Activated CD4-positive, alpha-beta T cell treated with anti-CD3 and anti-CD28 coated beads, Interleukin-2, amount 10 ng/mL, durations not matched to agents 7 days and 5 days (primary cell): ENCODE results near the gene CHID1. TPM values are rescaled to one million over a fixed set of nuclear protein-coding genes. Genes with fewer than 3 reads are reported as not detected.
A peak's percentile ranks its signal among the peaks of the same experiment; 100 is the strongest.

Source experiments
- CTCF ChIA-PET: fragments of 350-600 bp; sonication (Branson Sonifier 250); formaldehyde crosslinking; loops from one replicate; lab custom pipeline; 2021; ENCODE audit warnings: antibody characterized with exemption; lab: Charles Lee
- POLR2A ChIA-PET: fragments of 350-600 bp; sonication (Branson Sonifier 250); formaldehyde crosslinking; loops from one replicate; lab custom pipeline; 2021; ENCODE audit warnings: antibody characterized with exemption; lab: Charles Lee
- DNase-seq: peaks from one replicate; pipeline ENCODE4 v3.0.0-alpha.2; 2020
- H3K27ac Mint-ChIP-seq: one replicate; pipeline ENCODE4 v1.8.0; 2021; ENCODE audit warnings: mild to moderate bottlenecking, moderate library complexity, mixed read lengths
- H3K27me3 Mint-ChIP-seq: one replicate; pipeline ENCODE4 v1.8.0; 2021; ENCODE audit warnings: mixed read lengths
- H3K36me3 Mint-ChIP-seq: one replicate; pipeline ENCODE4 v1.8.0; 2021; ENCODE audit warnings: low read depth, mixed read lengths
- H3K4me1 Mint-ChIP-seq: one replicate; pipeline ENCODE4 v1.8.0; 2021; ENCODE audit warnings: mixed read lengths
- H3K4me3 Mint-ChIP-seq: one replicate; pipeline ENCODE4 v1.8.0; 2021; ENCODE audit warnings: mild to moderate bottlenecking, moderate library complexity, mixed read lengths
- H3K9me3 Mint-ChIP-seq: one replicate; pipeline ENCODE4 v1.8.0; 2021; ENCODE audit warnings: mixed read lengths
- total RNA-seq, 2 experiments: library from RNA; stranded (reverse); gene quantifications; one replicate each; pipeline ENCODE4 v1.2.3, GENCODE V29; 2021

The CHID1 gene
- total RNA-seq, 2 experiments from 2014 or later: 42.6 to 45.5 TPM

DNA sequence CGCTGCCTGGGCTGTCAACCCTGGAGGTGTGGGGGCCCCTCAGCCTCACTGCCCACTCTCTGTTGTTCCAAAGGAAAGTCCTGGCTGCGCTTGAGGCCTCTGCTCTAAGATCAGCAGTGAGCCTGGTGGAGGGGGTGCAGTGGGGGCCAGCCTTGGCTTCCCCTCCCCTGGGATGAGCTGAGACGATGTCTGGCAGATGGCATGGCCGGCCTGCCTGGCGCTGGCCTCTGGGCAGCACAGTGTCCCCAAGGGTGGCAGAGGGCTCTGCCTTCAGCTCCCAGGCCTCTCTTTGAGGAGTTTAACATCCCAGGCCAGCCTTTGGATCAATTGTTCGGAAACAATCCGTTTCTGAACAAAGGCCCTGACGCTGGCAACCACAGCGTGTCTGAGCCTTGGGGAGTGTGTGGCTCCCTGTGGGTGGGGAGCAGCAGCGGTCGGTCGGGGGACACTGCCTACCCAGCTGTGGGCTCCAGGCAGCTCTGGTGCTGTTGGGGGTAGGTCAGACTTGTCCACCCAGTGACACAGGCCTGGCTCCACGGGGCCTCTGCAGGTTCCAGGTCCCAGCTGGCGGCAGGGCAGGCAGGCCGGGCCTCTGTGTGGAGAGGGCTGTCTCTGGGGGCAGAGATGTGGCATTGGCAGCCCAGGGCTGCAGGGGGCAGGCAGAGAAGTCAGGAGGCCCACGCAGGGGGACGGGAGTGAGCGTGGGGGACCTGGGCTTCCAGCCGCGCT lies 55.8 kb downstream of the CHID1 start:
- Mint-ChIP-seq H3K27me3 (no peaks in the 10 kb centered on the region), H3K4me1 (no peaks in the 10 kb centered on the region), H3K4me3 (no peak overlapping the region), H3K9me3 (no peaks in the 10 kb centered on the region), H3K36me3 (no peaks in the 10 kb centered on the region), H3K27ac (no peak overlapping the region)
- ChIA-PET POLR2A (no interaction called here), CTCF (no interaction called here)
- no peak for DNase-seq

DNA sequence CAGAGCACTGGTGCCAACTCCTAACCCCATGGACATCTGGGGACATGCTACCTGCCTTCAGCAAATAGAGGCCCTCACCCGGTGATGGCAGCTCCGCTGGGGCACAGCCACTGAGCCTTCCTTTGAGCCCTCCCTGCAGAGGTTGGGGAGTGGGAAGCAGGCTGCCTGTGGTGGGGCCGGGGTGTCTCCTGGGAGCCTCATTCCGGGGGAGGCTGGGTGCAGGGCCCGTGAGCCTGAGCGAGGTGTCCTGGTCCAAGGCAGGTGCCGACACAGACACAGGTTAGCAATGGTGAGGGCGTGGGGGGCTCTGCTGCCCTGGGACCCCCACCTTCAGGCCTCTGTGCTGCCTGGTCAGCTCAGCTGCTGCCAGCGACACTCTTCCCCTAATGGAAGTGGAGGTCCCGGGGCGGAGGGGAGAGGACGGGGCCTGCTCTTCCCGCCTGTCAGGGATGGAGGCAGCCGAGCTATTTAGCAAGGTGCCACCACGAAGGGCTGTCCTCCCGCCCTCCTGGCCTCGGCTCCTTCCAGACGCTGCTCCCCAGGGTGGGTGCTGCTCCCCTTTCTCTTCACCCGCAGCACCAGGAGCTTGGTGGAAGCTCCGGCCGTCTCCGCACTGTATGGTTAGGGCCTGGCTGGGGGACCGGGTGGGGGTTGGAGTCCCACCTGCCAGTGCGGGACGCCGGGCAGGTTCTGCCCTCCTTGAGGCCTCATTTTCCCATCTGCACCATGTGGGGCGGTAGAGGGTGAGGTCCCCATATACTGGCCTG lies 56.7 kb downstream of the CHID1 start:
- Mint-ChIP-seq H3K4me3 (no peak overlapping the region), H3K27me3 (no peaks in the 10 kb centered on the region), H3K4me1 (no peaks in the 10 kb centered on the region), H3K9me3 (no peaks in the 10 kb centered on the region), H3K27ac (no peak overlapping the region), H3K36me3 (no peaks in the 10 kb centered on the region)
- POLR2A ChIA-PET: no interaction called here
- CTCF ChIA-PET: no interaction called here
- no peak for DNase-seq

DNA sequence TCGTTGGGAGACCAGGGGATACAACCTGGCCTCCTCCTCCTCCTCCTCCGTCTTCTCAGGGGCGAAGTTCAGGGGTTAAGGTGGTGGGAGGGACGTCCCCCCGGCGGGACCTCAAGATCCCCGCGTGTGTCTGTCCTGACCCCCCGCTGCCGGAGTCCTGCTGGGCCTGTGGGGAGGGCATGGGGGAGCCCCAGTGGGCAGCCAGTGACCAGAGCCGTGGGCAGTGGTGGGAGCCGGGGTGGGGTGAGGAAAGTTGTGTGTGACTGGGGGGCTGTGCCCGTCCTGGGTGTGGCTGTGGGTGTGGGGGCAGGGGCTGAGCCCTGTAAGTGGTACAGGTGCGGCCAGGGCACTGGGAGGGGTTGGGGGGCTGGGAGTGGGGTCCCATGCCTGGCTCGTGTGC lies 57.8 kb downstream of the CHID1 start:
- ChIA-PET CTCF (no interaction called here), POLR2A (no interaction called here)
- Mint-ChIP-seq H3K27me3 (no peaks in the 10 kb centered on the region), H3K9me3 (no peaks in the 10 kb centered on the region), H3K4me1 (peaks cover 5% of the 10 kb centered on the region), H3K27ac (no peak overlapping the region), H3K36me3 (no peaks in the 10 kb centered on the region), H3K4me3 (no peak overlapping the region)
- DNase-seq: no peak

DNA sequence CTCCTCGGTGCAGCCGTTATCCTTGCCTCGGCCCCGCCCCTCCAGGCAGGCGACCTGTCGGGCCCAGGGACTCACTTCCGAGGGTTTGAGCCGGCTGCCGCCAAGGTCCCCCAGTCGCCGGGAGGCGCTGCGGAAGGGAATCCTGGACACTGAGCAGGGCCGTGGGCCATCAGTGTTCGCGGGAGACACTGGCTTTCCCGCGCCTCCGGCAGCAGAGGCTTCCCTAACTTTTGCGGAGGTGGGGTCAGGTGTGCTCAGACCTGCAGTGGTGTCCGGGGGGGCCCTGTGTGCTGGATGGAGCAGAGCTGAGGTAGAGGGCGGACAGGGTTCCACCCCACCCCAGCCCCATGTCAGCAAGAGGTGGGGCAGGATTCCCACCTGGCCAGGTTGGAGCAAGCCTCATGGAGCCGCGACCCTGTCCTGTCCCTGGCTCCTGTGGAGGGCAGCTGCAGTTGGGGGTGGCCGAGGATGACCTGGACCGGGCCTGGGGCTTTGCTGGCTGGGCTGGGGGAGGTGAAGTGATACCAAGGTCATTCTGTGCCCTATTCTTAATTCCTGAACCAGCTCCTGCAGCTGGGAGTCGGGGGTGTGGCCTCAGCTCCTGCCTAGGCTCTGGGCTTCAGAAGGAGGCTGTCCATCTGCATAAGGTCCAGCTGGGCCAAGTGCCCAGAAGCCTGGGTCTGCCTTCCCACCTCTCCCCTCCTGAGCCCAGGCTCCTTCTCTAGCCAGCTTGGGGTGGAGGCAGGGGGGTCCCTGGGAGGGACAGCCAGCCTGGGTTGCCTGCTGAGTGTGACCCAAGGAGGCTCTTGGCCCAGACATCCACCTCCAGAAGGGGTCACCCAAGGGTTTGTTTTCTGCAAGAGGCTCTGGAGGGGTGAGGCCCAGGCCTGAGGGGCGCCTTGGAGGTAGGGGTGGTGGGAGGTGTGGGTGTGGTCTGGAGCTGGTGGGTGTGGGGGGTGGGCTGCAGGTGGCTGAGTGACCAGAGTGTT lies 59.5 kb downstream of the CHID1 start:
- Mint-ChIP-seq H3K4me3 (no peak overlapping the region), H3K36me3 (no peaks in the 10 kb centered on the region), H3K9me3 (no peaks in the 10 kb centered on the region), H3K27ac (no peak overlapping the region), H3K4me1 (peaks cover 5% of the 10 kb centered on the region), H3K27me3 (no peaks in the 10 kb centered on the region)
- ChIA-PET CTCF (interaction anchor here (0.8 kb wide), 1 partner anchor 199 kb away, joined by 3 read pairs; no protein-coding TSS in a partner anchor), POLR2A (no interaction called here)
- peak; percentile 33 for DNase-seq

GRCh38 chr11:849951-850774 lies 60.4 kb downstream of the CHID1 start:
- POLR2A ChIA-PET: no interaction called here
- H3K36me3 Mint-ChIP-seq: no peaks in the 10 kb centered on the region
- H3K4me3 Mint-ChIP-seq: peak overlapping the region; percentile 53
- peaks cover 5% of the 10 kb centered on the region for H3K4me1 Mint-ChIP-seq
- CTCF ChIA-PET: interaction anchor here (0.8 kb wide), 1 partner anchor 200 kb away, joined by 3 read pairs; no protein-coding TSS in a partner anchor
- no peaks in the 10 kb centered on the region for H3K9me3 Mint-ChIP-seq
- no peaks in the 10 kb centered on the region for H3K27me3 Mint-ChIP-seq
- no peak overlapping the region for H3K27ac Mint-ChIP-seq
- no peak for DNase-seq

GRCh38 chr11:849104-849824 lies 61.3 kb downstream of the CHID1 start:
- peak overlapping the region; percentile 74 for H3K4me3 Mint-ChIP-seq
- H3K27ac Mint-ChIP-seq: no peak overlapping the region
- no peaks in the 10 kb centered on the region for H3K9me3 Mint-ChIP-seq
- no peaks in the 10 kb centered on the region for H3K36me3 Mint-ChIP-seq
- peak; percentile 48 for DNase-seq
- H3K4me1 Mint-ChIP-seq: peaks cover 11% of the 10 kb centered on the region
- H3K27me3 Mint-ChIP-seq: no peaks in the 10 kb centered on the region
- ChIA-PET POLR2A (no interaction called here), CTCF (interaction anchor here (0.7 to 3.4 kb wide), 7 partner anchors 9 to 202 kb away, joined by 3 to 19 read pairs (median 4); partner anchors contain the start of gene CD151)

DNA sequence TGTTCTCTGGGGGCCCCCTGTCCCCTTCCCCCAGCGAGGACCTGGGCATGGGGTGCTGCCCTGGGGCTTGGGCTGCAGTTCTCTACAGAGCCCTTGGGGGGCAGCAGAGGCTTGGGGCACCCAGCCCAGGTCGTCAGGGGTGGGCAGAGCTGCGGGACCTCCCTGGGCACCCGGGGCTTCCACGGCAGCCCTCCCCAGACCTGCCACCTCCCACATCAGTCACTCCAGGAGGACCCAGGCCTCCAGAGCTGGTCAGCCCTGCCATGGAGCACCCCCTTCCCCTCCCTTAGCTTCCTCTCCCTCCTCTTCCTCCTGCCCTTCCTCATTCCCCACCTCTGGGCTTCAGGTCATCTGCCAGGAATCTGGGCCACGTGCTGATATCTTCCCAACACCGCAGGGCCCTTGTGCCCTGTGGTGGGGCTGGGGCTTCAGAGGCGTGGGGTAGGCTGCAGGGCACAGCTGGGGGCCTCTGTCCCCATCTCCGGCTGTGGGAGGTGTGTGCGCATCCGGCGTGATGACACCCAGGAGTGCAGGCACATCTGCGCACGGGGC lies 62.2 kb downstream of the CHID1 start:
- CTCF ChIA-PET: interaction anchor here (0.7 to 3.4 kb wide), 10 partner anchors 10 to 205 kb away, joined by 3 to 19 read pairs (median 4); partner anchors contain the start of gene CD151
- Mint-ChIP-seq H3K36me3 (no peaks in the 10 kb centered on the region), H3K27me3 (peaks cover under 1% of the 10 kb centered on the region), H3K9me3 (no peaks in the 10 kb centered on the region), H3K27ac (no peak overlapping the region), H3K4me3 (peak overlapping the region; percentile 41), H3K4me1 (peaks cover 16% of the 10 kb centered on the region)
- POLR2A ChIA-PET: no interaction called here
- DNase-seq: peak; percentile 70

DNA sequence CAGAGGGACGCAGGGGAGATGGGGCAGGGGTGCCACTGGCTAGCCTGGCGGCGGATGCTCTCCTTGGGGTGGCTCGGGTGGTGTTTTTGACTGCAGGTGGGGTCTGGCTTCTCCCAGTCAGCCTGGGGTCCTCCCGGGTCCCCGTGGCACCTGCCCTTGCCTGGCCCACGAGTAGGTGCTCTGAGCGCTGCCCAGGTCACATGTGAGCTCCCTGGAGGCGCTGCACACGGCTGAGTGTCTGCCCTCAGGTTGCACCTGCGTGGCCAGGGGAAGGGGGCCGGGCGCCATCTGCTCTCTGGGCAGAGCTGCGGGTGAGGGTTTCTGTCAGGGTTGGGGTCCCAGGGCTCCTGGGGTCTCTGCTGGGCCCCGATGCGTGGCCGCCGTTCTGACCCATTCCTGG lies 62.7 kb downstream of the CHID1 start:
- no peaks in the 10 kb centered on the region for H3K36me3 Mint-ChIP-seq
- H3K4me1 Mint-ChIP-seq: peaks cover 18% of the 10 kb centered on the region
- no peak overlapping the region for H3K27ac Mint-ChIP-seq
- POLR2A ChIA-PET: no interaction called here
- CTCF ChIA-PET: interaction anchor here (1.0 to 3.4 kb wide), 6 partner anchors 9 to 205 kb away, joined by 3 to 19 read pairs (median 5); partner anchors contain the start of gene CD151
- DNase-seq: no peak
- H3K9me3 Mint-ChIP-seq: no peaks in the 10 kb centered on the region
- H3K4me3 Mint-ChIP-seq: no peak overlapping the region
- peaks cover 2% of the 10 kb centered on the region for H3K27me3 Mint-ChIP-seq

DNA sequence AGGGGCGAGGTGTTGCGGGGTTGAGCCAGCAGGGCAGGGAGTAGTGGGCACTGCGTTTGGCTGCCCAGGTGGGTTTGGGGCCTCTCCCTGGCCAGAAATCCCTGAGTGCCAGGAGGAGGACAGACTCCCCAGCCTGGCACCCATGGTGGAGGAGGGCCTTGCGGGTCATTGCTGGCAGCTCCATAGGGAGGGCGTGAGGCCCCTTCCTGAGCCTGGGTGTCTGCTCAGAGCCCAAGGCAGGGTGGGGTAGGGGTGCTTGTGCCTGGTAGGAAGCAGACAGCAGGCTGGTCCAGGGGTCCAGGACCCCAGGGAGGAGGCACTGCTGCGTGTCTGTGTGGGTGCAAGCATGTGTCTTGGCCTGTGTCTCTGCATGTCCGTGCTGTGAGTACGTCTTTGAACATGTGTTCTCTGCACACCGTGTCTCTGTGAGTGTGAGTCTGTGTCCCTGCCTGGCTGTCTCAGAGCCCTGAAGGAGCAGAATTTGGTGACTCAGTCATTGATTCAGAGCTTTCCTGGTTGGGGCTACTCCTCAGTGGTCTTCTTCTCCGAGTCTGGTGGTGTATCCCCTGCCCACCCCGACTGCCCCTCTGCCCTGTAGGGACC lies 64.0 kb downstream of the CHID1 start:
- Mint-ChIP-seq H3K27ac (no peak overlapping the region), H3K4me3 (no peak overlapping the region), H3K36me3 (no peaks in the 10 kb centered on the region), H3K4me1 (peaks cover 18% of the 10 kb centered on the region), H3K27me3 (peaks cover 2% of the 10 kb centered on the region), H3K9me3 (no peaks in the 10 kb centered on the region)
- DNase-seq: no peak
- ChIA-PET CTCF (interaction anchor here (1.0 to 3.4 kb wide), 3 partner anchors 13 to 78 kb away, joined by 3 to 19 read pairs (median 3); partner anchors contain the start of gene CD151), POLR2A (no interaction called here)

DNA sequence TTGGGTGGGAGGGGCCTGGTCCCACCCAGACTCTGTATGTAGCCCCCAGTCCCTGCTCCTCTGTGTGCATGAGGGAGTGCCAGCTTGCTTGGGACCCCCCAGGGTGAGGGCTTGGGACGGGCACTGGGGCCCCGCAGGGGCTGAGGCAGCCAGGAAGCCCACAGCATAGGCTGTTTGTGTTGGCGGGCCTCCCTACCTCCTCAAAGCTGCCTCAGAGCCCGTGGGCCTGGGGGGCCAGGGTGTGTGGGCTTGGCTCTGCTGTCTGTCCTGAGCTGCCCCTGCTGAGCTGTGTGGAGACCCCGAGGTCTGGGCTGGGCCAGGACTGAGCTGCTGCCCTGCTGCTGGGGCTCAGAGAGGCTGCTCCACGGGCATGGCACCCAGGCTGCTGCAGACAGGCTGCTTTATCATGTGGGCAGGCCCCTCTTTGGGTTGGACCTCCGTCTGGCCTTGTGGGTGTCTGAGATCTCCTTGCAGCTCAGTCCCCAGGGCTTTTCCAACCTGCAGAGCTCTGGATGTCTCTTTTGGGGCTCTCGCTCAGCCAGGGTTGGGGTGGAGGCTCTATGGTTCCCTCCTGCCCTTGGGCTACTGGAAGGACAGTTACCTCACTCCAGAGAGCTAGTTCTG lies 64.6 kb downstream of the CHID1 start:
- CTCF ChIA-PET: interaction anchor here (1.0 to 3.4 kb wide), 3 partner anchors 12 to 79 kb away, joined by 3 to 19 read pairs (median 3); partner anchors contain the start of gene CD151
- H3K9me3 Mint-ChIP-seq: no peaks in the 10 kb centered on the region
- no peaks in the 10 kb centered on the region for H3K36me3 Mint-ChIP-seq
- peaks cover 23% of the 10 kb centered on the region for H3K4me1 Mint-ChIP-seq
- DNase-seq: no peak
- POLR2A ChIA-PET: no interaction called here
- H3K27ac Mint-ChIP-seq: no peak overlapping the region
- no peak overlapping the region for H3K4me3 Mint-ChIP-seq
- peaks cover 2% of the 10 kb centered on the region for H3K27me3 Mint-ChIP-seq
